Pons (tissue), 1 donor: ENCODE data around the gene CEACAM3.
"Not testable (repeated sequence)": the region's sequence is repeated elsewhere in the genome, so short reads cannot be mapped to it uniquely, and the experiment has no call there.

Experiments used
- DNase-seq: peaks from one replicate; pipeline ENCODE4 v3.0.0-alpha.2; 2016; ENCODE audit warnings: low spot score

Gene CEACAM3

GRCh38 chr19:41796362-41796761 is at the start of gene CEACAM3:
Gene CEACAM3, plus strand, starts transcription at chr19:41796587. Its CDS starts 91 bp downstream, at chr19:41796678.
- no peak for DNase-seq

- peak; percentile 37 for DNase-seq
These were observed 49.7 kb upstream of the CEACAM3 start for GRCh38 chr19:41746593-41747227.

- no peak for DNase-seq
These were observed 48.4 kb upstream of the CEACAM3 start for GRCh38 chr19:41748012-41748411.

- not testable (repeated sequence) for DNase-seq
These were observed 45.9 kb upstream of the CEACAM3 start for GRCh38 chr19:41750248-41751134.

GRCh38 chr19:41753159-41753558 is 43.2 kb upstream of the CEACAM3 start:
- no peak for DNase-seq

GRCh38 chr19:41753936-41754529 is 42.4 kb upstream of the CEACAM3 start:
- DNase-seq, result peak; percentile 14

- DNase-seq, result no peak
These were observed 41.0 kb upstream of the CEACAM3 start, which contains the start of gene CEACAM6 for GRCh38 chr19:41755328-41755913. Gene CEACAM6, plus strand, starts transcription at chr19:41755530. Its CDS starts 109 bp downstream, at chr19:41755639.

- DNase-seq, result no peak
These were observed 37.5 kb upstream of the CEACAM3 start for GRCh38 chr19:41758846-41759245.

GRCh38 chr19:41767115-41767514 is 29.3 kb upstream of the CEACAM3 start:
- DNase-seq, result no peak

- DNase-seq, result not testable (repeated sequence)
These were observed 28.3 kb upstream of the CEACAM3 start for GRCh38 chr19:41768105-41768504.

- no peak for DNase-seq
These were observed 26.8 kb upstream of the CEACAM3 start for GRCh38 chr19:41769608-41770007.

- no peak for DNase-seq
These were observed 25.0 kb upstream of the CEACAM3 start for GRCh38 chr19:41771410-41771809.

- no peak for DNase-seq
These were observed 21.8 kb upstream of the CEACAM3 start for GRCh38 chr19:41774515-41774980.

GRCh38 chr19:41776700-41777099 is 19.7 kb upstream of the CEACAM3 start:
- no peak for DNase-seq

- no peak for DNase-seq
These were observed 12.8 kb upstream of the CEACAM3 start for GRCh38 chr19:41783612-41784011.

- no peak for DNase-seq
These were observed 12.1 kb upstream of the CEACAM3 start for GRCh38 chr19:41784312-41784711.

- no peak for DNase-seq
These were observed 11.6 kb upstream of the CEACAM3 start for GRCh38 chr19:41784743-41785142.

GRCh38 chr19:41785653-41786052 is 10.7 kb upstream of the CEACAM3 start:
- DNase-seq, result peak; percentile 49

GRCh38 chr19:41787055-41787454 is 9.3 kb upstream of the CEACAM3 start:
- no peak for DNase-seq

GRCh38 chr19:41788518-41788917 is 7.9 kb upstream of the CEACAM3 start:
- DNase-seq, result not testable (repeated sequence)

- not testable (repeated sequence) for DNase-seq
These were observed 7.3 kb upstream of the CEACAM3 start for GRCh38 chr19:41789053-41789452.
